Calu3 (cell line): ENCODE data around the gene DCAF17. TPM values are rescaled to one million over a fixed set of nuclear protein-coding genes. Genes with fewer than 3 reads are reported as not detected.

Source experiments
- BruUV-seq: library from RNA; stranded (reverse); fragments of 400-500 nt; replicated peaks from 2 replicates; lab custom pipeline; 2021; lab: Mats Ljungman, UMichigan
- CTCF ChIA-PET: fragments of 300-600 bp; sonication (Branson Sonifier 250); formaldehyde crosslinking; loops from one replicate; lab custom pipeline; 2022; ENCODE audit warnings: antibody characterized with exemption; lab: Charles Lee
- DNase-seq: peaks from one replicate; pipeline ENCODE4 v3.0.0; 2022
- H3K27ac Mint-ChIP-seq: one replicate; pipeline ENCODE4 v1.8.0; 2022; ENCODE audit warnings: mixed read lengths; ENCODE audit not compliant: unreplicated experiment
- H3K27me3 Mint-ChIP-seq: one replicate; pipeline ENCODE4 v1.8.0; 2022; ENCODE audit warnings: mixed read lengths; ENCODE audit not compliant: unreplicated experiment
- H3K36me3 Mint-ChIP-seq: one replicate; pipeline ENCODE4 v1.8.0; 2022; ENCODE audit warnings: mild to moderate bottlenecking, moderate library complexity, mixed read lengths; ENCODE audit not compliant: insufficient read depth, unreplicated experiment
- H3K4me1 Mint-ChIP-seq: one replicate; pipeline ENCODE4 v1.8.0; 2022; ENCODE audit warnings: mild to moderate bottlenecking, low read depth, mixed read lengths; ENCODE audit not compliant: unreplicated experiment
- H3K4me3 Mint-ChIP-seq: one replicate; pipeline ENCODE4 v1.8.0; 2022; ENCODE audit warnings: mild to moderate bottlenecking, low read depth, moderate library complexity, mixed read lengths; ENCODE audit not compliant: unreplicated experiment
- H3K9me3 Mint-ChIP-seq: one replicate; pipeline ENCODE4 v1.8.0; 2022; ENCODE audit warnings: low read depth, mixed read lengths; ENCODE audit not compliant: unreplicated experiment
- CTCF ChIP-seq: fragments of 200-600 bp; IDR thresholded peaks from one replicate; pipeline ENCODE4 v1.8.0; 2022; ENCODE audit warnings: antibody characterized with exemption; ENCODE audit not compliant: unreplicated experiment
- intact Hi-C: fragments of 100-400 bp; cut with micrococcal nuclease; formaldehyde crosslinking; loops from one replicate; pipeline ENCODE4 v1.10.0; 2022; ENCODE audit not compliant: unreplicated experiment
- total RNA-seq: library from RNA; stranded (reverse); gene quantifications from 2 replicates; pipeline ENCODE4 v1.2.3, GENCODE V29; 2022

DCAF17 gene
- total RNA-seq, 1 experiment from 2014 or later: 11.9 TPM

- Mint-ChIP-seq H3K36me3 (peaks cover 5% of the 10 kb centered on the region), H3K4me3 (no peak overlapping the region), H3K27me3 (no peaks in the 10 kb centered on the region), H3K27ac (no peak overlapping the region), H3K4me1 (no peaks in the 10 kb centered on the region), H3K9me3 (no peaks in the 10 kb centered on the region)
- TF ChIP-seq CTCF: no peak
- CTCF ChIA-PET: no interaction called here
- BruUV-seq: no TSS peak
- intact Hi-C loops: no loop called here
- DNase-seq: no peak
These were observed 53.2 kb downstream of the DCAF17 start for GRCh38 chr2:171487201-171487600.

- no TSS peak for BruUV-seq
- intact Hi-C loops: no loop called here
- no peaks in the 10 kb centered on the region for H3K9me3 Mint-ChIP-seq
- no peaks in the 10 kb centered on the region for H3K27me3 Mint-ChIP-seq
- no peak overlapping the region for H3K27ac Mint-ChIP-seq
- DNase-seq: no peak
- H3K36me3 Mint-ChIP-seq: peaks cover 5% of the 10 kb centered on the region
- H3K4me3 Mint-ChIP-seq: no peak overlapping the region
- H3K4me1 Mint-ChIP-seq: no peaks in the 10 kb centered on the region
- CTCF ChIA-PET: no interaction called here
- no peak for TF ChIP-seq CTCF
These were observed 53.8 kb downstream of the DCAF17 start for GRCh38 chr2:171487803-171488259.

- DNase-seq: no peak
- no TSS peak for BruUV-seq
- no peak for TF ChIP-seq CTCF
- Mint-ChIP-seq H3K9me3 (no peaks in the 10 kb centered on the region), H3K4me3 (no peak overlapping the region), H3K36me3 (no peaks in the 10 kb centered on the region), H3K27ac (no peak overlapping the region), H3K4me1 (no peaks in the 10 kb centered on the region), H3K27me3 (no peaks in the 10 kb centered on the region)
- CTCF ChIA-PET: no interaction called here
- intact Hi-C loops: no loop called here
These were observed 56.6 kb downstream of the DCAF17 start for GRCh38 chr2:171490577-171490976.

- no peaks in the 10 kb centered on the region for H3K9me3 Mint-ChIP-seq
- no peaks in the 10 kb centered on the region for H3K27me3 Mint-ChIP-seq
- intact Hi-C loops: no loop called here
- BruUV-seq: no TSS peak
- no peaks in the 10 kb centered on the region for H3K4me1 Mint-ChIP-seq
- no peak for DNase-seq
- no peak overlapping the region for H3K27ac Mint-ChIP-seq
- CTCF ChIA-PET: interaction anchor here (1.0 kb wide), 1 partner anchor 26 kb away, joined by 3 read pairs; no protein-coding TSS in a partner anchor
- H3K4me3 Mint-ChIP-seq: no peak overlapping the region
- no peak for TF ChIP-seq CTCF
- no peaks in the 10 kb centered on the region for H3K36me3 Mint-ChIP-seq
These were observed 57.3 kb downstream of the DCAF17 start for GRCh38 chr2:171491292-171491691.
